LHCN-M2 (cell line): ENCODE results near the gene NTN1. TPM values are rescaled to one million over a fixed set of nuclear protein-coding genes. Genes with fewer than 3 reads are reported as not detected.
A peak's percentile ranks its signal among the peaks of the same experiment; 100 is the strongest.

ENCODE experiments used
- DNase-seq: peaks from one replicate; pipeline ENCODE4 v3.0.0-alpha.2; 2012; ENCODE audit warnings: low read depth
- total RNA-seq: library from RNA; depleted of rRNA; stranded (reverse); fragments of >200 nt; gene quantifications from 2 replicates; pipeline ENCODE4 v1.2.3, GENCODE V29; 2014; rRNA removed

NTN1 gene
- total RNA-seq, 1 experiment from 2014 or later: 0.17 TPM

DNA sequence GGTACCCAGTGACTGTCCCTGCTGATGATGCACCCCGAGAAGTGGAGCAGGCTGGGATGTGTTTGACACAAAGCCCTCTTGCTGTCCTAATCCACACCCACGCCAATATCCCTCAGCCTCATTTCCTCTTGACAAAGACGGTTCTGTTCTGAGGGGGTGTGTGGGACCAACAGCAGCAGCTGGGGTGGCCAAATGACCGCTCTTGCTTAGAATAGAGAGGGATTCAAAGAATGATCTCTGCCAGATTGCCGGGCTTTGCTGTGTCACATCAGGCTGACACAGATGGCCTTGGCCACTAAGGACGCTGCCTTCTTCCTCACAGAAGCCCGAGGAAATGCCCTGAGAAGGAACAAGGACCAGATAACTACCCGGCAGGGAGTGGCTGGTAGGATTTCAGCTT is 250.7 kb downstream of the NTN1 start:
- no peak for DNase-seq

DNA sequence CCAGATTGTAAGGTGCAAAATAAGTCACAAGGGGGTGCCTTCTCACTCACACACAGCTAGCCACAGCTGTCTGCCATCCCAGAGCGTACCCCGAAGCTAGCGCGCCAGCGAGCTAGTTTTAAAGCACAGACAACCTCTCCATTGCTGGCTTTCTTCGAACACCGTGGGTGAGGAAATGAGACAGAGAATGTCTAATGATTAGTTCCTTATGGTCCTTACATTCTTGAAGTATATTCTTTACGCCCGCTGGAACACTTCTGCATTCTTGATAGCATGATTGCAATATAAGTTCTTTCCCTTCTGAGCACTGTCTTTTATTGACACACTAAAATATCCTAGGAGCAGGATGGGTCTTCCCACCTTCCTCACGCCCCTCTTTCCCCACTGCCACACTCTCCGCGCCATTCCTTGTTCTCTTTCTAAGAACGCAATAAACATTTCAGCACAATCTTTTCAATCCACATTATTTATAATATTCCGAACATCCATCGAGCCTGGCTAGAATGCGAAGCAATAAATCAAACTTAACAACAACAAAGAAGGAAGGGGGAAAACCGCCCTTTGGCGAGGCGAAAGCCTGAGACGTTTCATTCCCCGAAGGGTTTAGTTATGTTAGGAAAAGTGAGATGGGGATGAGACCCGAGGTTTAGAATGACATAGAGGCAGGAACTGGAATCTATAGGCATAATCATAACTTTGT is 251.3 kb downstream of the NTN1 start:
- no peak for DNase-seq

DNA sequence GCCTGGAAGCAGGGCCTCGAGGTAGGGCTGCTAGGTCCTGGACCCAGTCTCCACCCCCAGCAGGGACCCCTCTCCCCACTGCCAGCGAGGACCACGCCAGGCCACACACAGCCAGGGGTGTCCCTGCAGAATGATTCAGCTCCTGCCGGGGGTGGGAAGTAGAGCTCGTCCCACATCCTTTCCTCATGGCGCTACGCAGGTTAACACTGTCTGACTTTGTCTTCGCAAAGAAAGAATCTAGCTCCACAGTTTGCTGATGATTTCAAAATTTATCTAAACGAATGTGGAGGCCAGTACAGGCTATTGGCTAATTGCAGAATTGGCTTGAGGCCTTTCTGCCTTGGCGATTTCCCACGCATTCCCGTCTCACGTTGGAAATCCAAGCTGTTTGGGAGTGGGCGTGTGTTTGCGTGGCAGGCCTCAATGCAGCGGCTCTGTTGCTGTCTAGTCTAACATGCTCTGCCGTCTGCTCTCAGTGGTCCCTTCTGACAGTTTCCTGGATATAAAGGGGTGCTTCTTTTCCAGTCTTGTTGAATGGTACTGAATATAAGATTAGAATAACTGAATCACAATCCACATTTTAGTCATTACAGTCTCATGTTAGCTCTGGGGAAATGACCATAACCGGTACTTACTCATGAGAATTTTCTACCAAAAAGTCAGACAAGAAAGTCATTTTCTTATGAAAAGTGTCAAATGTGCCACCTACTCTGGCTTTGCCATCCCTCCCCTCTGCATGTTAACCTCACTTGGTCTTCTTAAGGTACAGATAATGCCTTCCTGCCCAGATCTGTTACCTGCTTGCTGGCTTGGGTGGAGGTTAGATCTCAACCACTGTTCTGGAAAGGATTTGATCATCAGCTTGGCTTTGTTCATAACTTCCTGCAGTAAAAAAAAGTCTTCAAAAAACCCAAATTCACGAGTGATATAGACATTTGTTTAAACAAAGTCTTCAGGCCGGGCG is 252.4 kb downstream of the NTN1 start:
- no peak for DNase-seq

DNA sequence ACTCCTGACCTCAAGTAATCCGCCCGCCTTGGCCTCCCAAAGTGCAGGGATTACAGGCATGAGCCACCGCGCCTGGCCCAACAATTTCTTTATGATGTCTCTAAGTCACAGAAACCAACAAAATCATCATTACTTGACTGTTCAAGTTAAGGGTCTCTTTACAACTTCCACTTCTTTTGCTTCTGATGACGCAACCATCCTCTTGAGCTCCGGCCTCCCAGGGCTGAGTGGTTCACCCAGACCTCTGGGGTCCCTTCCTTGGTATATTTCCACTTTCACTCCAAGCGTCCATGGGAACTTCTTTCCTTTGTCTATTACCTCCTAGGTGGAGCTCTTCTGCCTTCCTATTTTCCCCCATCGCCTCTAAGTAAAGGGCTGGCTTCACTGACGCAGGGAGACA is 253.7 kb downstream of the NTN1 start:
- DNase-seq: no peak

DNA sequence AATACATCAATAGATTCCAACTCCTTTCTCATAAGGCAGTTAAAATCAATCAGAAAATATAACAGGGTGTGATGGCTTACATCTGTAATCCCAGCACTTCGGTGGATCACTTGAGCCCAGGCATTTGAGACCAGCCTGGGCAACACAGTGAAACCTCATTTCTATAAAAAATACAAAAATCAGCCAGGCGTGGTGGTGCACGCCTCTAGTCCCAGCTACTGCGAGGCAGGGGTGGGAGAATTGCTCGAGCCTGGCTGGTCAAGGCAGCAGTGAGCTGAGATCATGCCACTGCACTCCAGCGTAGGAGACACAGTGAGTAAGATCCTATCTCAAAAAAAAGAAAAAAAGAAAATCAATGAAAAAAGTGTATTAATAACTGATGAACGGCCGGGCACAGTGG is 258.6 kb downstream of the NTN1 start:
- no peak for DNase-seq

DNA sequence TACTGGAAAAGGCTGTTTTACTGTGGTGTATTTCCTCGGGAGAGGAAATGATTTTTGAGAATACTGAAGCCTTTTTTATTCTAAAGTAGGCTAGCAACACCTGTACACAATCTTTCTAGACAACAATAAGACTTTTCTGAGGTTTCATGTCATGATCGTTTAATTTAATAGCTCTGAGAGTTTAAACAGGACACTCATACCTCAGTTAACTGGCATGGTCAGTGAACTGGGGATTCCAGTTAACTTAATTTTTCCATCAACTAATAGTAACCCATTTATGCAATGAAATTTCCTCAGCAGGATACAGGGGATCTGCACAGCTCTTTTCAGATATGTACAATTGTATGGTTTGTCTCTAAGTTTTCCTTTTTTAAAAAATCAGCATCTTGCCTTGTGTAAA is 262.6 kb downstream of the NTN1 start:
- DNase-seq: no peak

DNA sequence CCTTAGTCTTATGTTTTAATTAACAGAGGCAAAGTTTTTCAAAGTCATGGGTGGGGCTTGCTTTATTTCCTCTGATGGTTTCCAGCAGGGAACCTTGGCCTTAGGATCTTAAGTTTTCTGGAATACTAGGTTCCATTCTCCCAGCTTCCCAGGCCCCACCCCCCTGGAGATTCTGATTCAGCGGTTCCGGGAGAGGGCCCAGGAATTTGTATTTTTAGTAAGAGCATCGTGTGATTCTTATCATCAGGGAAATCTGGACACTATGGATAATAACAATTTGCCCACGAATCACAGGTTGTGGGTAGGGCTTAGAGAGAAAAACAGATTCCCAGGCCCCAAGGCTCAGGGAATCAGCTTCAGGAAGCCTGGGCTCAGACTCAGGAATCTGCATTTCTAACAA is 263.6 kb downstream of the NTN1 start:
- DNase-seq: no peak

DNA sequence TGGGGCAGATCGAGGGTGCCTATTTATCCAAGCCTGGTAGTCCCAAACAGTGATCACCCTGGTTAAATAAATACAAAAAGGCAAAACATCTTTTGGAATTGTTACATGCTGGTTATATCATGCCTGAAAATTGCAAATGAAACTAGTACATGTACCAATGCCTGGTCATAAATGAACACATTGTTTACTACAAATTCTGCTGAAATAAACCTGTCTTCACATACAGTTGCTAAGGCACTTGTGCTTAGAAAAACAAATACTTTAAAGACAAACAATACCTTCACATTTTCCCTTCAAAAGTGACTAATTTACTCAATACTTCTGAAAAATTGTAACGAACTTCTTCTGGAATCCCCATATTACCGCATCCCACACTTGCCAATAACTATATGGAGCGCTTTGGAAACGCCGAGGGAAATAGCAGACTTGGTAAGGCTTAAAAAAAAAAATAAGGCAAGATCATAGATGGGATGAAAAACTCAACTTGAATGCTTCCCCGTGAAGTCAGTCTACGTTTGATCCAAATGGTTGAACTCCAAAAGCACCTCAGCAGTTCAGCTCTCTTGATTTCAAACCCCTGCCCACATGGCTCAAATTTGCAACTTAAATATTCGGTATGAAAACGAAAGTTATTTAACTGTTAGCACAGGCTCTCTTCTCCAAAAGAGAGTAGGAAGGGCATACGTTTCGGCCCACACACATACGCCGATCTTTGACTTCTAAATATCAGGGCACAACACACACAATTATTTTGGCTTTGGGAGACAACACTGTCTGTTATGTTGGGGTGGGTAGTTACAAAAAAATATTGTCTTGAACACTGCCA is 264.5 kb downstream of the NTN1 start:
- no peak for DNase-seq

DNA sequence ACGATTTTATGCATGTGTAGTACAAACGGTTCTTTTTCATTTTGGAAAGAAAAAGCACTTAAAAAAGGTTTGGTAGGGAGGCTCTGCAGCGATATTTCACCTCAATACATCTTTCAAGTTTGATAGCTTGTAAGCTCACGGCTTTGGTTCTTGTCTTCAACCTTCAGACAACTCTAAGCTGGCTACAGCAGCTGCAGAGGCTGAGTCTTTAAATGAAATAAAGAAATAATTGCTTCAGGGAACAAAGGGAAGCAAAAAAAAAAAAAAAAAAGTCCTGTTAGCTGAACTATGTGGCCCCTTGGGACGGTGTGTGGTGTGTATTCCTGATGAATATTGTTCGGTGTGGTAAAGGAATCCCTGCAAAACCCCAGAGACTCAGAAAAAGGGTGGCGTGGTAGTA is 265.1 kb downstream of the NTN1 start:
- no peak for DNase-seq

DNA sequence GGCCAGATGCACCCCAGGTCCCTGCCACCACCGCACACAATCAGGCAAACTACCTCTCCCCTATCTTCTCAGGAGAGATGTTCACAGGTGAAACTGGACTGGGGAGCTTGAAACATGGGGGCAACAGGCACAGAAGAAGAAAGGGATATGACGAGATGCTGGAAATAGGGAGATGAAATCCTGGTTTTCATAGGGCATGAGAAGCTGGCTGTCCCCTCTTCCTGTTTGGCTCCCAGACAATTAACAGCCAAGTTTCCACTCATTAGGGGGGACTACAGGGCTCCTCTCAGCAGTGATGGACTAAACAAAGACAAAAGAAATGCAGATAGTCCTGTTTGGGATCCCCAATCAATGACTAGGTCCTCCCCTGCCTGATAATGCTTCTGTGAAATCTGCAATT is 266.0 kb downstream of the NTN1 start:
- DNase-seq: no peak

DNA sequence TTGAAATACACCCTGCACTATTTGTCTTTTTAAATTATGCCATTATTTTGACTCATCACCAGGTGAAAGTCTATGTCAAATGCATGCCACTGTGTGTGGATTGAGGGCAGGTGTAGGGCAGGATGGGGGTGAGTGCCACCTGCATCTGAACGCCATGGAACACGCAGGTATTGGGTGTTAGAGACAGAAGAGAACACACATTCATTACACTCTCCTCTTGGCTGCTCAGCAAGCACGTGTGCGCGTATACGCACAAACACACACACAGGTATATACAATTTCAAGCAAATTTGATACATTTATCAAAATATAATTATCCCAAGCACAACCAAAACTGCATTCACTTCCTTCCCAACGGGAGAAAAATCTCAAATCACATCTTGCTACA is 268.9 kb downstream of the NTN1 start:
- no peak for DNase-seq

DNA sequence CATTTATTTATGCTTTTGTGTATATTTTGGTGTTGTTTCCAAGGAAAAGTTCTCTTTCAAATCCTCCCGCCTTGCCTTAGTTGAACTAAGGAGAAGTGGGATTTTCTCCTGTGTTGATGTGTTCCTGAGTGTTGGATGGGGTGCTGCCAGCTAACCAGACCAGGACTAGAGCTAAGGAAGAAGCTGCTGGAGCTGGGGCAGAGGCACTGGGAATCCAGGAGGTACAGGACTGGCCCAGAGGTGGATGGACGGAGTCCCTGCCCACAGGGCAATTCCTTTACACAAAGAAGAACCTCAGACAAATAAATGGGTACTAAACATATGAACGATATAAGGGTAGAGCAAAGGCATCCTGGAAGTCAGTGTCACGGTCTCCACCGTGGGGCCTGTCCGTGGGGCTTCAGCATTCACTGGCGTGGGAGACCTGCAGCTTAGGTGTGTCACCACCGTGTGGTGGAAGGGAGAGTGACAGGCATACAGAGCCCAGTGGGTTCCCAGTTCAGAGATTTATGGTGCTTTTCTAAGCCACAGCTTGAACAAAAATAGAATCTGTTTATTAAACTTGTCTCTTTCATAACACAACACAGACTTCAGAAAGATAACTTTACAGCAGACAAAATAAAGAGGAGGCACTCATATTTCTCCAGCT is 270.7 kb downstream of the NTN1 start:
- DNase-seq: peak; percentile 2

DNA sequence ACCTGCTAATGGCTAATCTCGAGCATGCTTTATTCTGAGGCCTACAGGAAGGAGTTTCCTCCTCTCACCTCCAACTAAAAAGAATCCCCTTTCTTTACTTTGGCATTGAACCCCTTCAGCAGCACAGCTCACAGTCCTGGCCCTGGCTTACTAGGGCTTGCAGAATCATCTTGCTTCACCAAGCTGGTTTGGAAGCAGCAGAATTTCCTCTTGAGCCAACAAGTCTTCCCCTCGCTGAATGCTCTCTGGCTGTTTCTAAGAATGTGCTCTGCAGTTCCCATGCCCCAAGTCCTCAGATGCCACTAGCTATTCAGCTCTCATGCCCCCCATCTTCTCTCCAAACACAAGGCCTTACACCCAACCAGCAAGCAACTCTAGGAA is 271.2 kb downstream of the NTN1 start:
- DNase-seq: no peak

Other genes starting within 250 kb of the NTN1 start
- gene MFSD6L, start 222.1 kb upstream of the NTN1 start, total RNA-seq: not detected in 2 replicates
- not detected in 2 replicates for gene PIK3R6, start 153.8 kb upstream of the NTN1 start, total RNA-seq
- not detected in 2 replicates for gene PIK3R5, start 55.8 kb upstream of the NTN1 start, total RNA-seq